NOMO-1 treated with DMSO at 0.1 percent for 48 hours (cell line): ENCODE measurements around the gene TYRO3.
A peak's percentile ranks its signal among the peaks of the same experiment; 100 is the strongest.
"Not testable (repeated sequence)": the region's sequence is repeated elsewhere in the genome, so short reads cannot be mapped to it uniquely, and the experiment has no call there.

ENCODE experiments used
- DNase-seq: peaks from one replicate; lab custom pipeline; 2025; ENCODE audit not compliant: unreplicated experiment; lab: John Stamatoyannopoulos, UW

Gene TYRO3

GRCh38 chr15:41572866-41573265 is 13.9 kb downstream of the TYRO3 start:
- DNase-seq = no peak

- no peak for DNase-seq
Observed at GRCh38 chr15:41573396-41573795, 14.4 kb downstream of the TYRO3 start.

DNA sequence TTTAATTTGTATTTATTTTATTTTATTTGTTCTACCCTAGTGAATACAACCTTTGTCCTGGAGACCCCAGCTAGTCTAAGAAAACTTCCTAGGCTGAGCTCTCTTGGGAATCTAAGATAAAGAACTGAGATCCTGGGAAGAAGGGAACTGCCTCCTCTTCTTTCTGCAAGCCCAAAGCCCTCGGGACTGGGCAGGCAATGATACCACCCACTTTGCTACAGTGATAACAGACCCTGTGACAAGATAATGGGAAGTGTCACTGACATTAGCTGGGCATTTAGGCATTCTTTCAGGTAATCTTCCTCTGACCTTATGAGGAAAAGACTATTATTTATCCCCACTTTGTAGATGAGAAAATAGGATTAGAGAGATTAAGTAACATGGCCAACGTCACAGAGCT is 15.1 kb downstream of the TYRO3 start:
- no peak for DNase-seq

GRCh38 chr15:41575282-41575681 is 16.3 kb downstream of the TYRO3 start:
- no peak for DNase-seq

DNA sequence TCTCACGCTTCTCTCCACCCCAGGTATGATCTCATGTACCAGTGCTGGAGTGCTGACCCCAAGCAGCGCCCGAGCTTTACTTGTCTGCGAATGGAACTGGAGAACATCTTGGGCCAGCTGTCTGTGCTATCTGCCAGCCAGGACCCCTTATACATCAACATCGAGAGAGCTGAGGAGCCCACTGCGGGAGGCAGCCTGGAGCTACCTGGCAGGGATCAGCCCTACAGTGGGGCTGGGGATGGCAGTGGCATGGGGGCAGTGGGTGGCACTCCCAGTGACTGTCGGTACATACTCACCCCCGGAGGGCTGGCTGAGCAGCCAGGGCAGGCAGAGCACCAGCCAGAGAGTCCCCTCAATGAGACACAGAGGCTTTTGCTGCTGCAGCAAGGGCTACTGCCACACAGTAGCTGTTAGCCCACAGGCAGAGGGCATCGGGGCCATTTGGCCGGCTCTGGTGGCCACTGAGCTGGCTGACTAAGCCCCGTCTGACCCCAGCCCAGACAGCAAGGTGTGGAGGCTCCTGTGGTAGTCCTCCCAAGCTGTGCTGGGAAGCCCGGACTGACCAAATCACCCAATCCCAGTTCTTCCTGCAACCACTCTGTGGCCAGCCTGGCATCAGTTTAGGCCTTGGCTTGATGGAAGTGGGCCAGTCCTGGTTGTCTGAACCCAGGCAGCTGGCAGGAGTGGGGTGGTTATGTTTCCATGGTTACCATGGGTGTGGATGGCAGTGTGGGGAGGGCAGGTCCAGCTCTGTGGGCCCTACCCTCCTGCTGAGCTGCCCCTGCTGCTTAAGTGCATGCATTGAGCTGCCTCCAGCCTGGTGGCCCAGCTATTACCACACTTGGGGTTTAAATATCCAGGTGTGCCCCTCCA is 19.1 kb downstream of the TYRO3 start:
- DNase-seq = no peak

DNA sequence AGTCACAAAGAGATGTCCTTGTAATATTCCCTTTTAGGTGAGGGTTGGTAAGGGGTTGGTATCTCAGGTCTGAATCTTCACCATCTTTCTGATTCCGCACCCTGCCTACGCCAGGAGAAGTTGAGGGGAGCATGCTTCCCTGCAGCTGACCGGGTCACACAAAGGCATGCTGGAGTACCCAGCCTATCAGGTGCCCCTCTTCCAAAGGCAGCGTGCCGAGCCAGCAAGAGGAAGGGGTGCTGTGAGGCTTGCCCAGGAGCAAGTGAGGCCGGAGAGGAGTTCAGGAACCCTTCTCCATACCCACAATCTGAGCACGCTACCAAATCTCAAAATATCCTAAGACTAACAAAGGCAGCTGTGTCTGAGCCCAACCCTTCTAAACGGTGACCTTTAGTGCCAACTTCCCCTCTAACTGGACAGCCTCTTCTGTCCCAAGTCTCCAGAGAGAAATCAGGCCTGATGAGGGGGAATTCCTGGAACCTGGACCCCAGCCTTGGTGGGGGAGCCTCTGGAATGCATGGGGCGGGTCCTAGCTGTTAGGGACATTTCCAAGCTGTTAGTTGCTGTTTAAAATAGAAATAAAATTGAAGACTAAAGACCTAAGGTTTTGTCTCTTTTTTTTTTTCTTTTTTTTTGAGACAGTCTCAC is 19.8 kb downstream of the TYRO3 start:
- DNase-seq = no peak

DNA sequence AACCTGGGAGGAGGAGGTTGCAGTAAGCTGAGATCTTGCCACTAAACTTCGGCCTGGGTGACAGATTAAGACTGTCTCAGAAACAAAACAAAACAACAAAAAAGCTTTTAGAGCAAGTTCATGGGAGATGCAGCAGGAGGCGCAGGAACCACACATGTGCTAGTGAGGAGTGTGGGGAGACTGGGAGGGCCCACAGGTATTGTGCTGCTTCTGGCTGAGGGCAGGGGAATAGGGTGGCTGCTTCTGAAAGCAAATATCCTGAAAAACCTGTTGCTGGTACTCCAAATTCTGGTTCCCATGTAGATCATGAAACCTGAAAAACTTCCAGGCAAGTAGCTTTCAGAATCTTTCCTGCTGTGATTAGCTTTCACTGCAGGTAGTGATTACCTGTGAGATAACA is 22.1 kb downstream of the TYRO3 start:
- no peak for DNase-seq

DNA sequence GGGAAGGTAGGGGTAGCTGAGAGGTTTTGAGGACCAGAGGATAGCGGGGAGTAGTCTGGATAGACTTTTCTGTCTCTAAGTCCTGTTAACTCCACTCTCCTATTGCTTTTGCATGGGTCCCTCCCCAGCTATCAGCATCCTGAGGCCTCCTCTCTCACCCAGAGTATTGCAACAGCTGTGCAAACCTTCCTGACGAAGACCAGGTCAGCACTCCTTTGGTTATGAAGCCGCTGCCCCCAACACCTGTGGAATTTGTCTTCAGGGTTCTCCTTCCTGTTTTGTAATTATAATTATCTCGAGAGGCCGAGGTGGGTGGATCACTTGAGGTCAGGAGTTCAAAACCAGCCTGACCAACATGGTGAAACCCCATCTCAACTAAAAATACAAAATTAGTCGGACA is 24.8 kb downstream of the TYRO3 start:
- no peak for DNase-seq

DNA sequence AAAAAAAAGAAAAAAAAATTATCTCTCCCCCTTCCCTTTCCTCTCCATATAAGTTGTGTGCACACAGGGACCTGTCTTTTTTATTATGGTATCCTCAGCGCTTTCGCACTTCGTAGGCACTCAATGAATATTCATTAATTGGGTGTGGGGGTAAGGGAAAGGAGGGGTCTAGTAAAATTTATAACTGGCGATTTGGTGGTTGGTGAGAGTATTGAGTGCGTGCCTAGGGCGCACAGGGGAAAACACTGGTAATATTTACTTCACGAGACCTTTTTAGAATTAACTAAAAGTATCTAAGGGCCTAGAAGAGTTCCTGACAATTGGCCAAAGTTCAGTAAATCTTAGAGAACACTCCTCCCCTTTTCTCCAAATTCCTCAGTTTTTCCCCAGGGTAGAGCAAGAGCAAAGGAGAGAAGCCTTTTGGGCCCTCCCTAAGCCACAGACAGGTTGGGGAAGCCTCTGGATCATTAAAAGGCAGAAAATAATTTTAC is 25.7 kb downstream of the TYRO3 start:
- DNase-seq = no peak

DNA sequence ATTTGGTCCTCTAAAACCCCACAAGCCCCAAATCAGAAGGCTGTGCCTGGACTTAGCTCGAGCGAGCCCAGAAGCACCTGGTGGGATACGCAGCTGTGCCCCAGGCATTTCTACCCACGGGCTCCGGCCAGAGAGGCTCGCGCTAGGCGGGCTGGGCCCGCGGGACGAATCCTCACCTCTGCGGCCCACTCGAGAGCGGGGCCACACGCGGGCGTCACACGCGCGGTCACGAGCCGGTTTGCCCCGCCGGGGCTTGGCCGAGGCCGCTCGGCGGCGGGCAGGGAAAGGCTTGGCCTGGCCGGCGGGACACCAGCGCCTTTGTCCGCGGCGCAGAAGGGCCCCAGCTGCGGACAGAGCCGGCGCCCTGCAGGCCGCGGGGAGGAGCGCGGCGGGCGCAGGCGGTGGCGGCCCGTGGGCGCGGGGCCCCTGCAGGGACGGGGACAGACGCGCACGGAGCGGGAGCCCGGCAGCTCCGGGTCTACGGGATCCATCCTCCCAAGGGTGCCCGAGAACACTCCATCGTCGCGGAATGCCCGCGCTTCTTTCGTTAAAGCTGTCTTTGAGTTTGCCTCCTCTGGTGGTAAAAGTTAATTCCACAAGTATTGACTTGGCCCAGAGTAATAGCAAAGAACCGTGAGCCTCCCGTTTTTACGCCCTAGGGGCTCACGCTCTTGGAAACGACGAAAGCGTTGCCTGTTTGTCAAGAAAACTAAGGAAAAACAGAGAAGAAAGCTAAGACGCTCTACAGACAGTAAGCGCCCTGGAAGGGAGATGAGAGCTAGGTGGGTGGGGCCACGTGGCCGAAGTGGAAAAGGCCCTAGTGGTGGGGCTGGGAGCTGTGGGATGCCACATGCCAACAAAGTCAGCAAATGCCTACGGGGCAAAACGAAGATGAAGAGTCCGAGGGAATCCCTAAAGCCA is 26.4 kb downstream of the TYRO3 start:
- peak; percentile 40 for DNase-seq

- DNase-seq = not testable (repeated sequence)
Observed at GRCh38 chr15:41586531-41587282, 27.7 kb downstream of the TYRO3 start.

DNA sequence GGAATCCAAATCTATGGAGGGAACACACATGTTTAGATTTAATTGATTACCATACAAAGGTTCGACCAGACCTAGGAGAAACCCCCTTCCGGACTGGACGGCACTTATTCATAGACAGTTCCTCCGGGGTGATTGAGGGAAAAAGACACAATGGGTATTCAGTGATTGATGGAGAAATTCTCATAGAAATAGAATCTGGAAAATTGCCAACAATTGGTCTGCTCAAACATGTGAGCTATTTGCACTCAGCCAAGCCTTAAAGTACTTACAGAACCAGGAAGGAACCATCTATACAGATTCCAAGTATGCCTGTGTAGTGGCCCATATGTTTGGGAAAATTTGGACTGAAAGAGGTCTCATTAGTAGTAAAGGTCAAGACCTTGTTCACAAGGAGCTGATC is 30.0 kb downstream of the TYRO3 start:
- not testable (repeated sequence) for DNase-seq

GRCh38 chr15:41589571-41589970 is 30.6 kb downstream of the TYRO3 start:
- not testable (repeated sequence) for DNase-seq

DNA sequence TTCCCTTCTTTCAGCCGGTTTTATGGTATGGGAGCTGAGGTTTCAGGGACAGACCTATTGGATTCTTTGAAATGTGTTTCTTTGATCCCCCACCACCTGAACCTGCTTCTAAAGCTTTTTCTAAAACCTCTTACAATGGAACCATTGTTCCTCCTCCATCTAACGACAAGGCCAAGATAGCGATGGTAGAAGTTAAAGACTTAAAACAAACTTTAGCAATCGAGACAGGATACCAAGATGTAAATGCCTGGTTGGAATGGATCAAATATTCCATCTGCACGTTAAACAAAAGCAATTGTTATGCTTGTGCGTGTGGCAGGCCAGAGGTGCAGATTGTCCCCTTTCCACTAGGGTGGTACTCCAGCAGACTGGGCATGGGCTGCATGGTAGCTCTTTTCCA is 32.2 kb downstream of the TYRO3 start:
- not testable (repeated sequence) for DNase-seq

- DNase-seq = not testable (repeated sequence)
Observed at GRCh38 chr15:41592718-41593117, 33.7 kb downstream of the TYRO3 start.

GRCh38 chr15:41594801-41595746 is 36.1 kb downstream of the TYRO3 start:
- no peak for DNase-seq

DNA sequence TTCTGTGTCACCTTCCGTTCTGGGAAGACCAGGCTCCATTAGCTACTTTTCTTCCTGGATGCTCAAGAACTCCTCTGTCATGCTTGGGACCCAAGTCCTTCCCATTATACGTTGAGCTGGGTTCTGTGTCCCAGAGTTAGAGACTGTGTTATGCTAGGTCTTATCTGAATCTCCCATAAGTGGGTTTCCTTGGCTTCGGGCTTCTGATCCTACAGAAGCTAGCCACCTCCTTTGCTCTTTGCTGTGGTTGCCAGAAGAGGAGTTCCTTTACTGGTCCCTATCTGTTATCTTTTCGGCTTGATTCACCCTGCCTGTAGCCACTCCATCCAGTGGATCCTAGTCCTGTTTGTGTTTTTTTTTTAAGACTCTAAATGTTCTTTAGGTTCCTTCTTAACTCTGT is 38.0 kb downstream of the TYRO3 start:
- no peak for DNase-seq

GRCh38 chr15:41597787-41598186 is 38.8 kb downstream of the TYRO3 start:
- DNase-seq = no peak

DNA sequence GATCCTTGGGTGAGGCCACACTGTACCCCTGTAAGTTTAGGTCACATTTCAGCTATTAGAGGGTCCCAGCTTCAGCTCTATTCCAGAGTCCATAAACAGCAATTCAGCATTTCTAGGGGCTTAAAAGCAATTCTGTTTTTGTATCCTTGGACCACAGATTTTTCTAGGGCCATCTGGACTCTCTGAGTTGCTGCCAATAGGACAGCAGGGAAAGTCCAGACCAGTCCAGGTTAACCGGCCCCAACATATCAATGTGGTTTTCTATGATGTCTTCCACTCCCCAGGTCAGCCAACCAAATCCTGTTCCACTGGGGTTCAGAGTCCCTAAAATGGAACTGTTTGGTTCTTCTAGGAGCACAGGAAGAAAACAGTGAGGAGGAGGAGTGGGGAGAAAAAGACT is 40.0 kb downstream of the TYRO3 start:
- no peak for DNase-seq
